Raji (cell line): ENCODE data around the gene FKBP6.
"Not testable (repeated sequence)": the region's sequence is repeated elsewhere in the genome, so short reads cannot be mapped to it uniquely, and the experiment has no call there.

Experiments
- POLR2A ChIP-seq: IDR thresholded peaks from 2 replicates; pipeline ENCODE4 v1.6.1; 2011; ENCODE audit warnings: low read depth, low read length, control low read depth; ENCODE audit not compliant: insufficient read depth

The FKBP6 gene

GRCh38 chr7:73327922-73328321 lies at the start of gene FKBP6, which contains the start of gene TRIM50:
FKBP6 (plus strand) TSS chr7:73328161; CDS start chr7:73328429, 268 bp downstream.
TRIM50 (minus strand) TSS chr7:73328082; CDS start chr7:73324787, 3,295 bp downstream.
- not testable (repeated sequence) for TF ChIP-seq POLR2A

GRCh38 chr7:73303546-73303945 lies 24.4 kb upstream of the FKBP6 start:
- TF ChIP-seq POLR2A = no peak

GRCh38 chr7:73304071-73304470 lies 23.9 kb upstream of the FKBP6 start:
- TF ChIP-seq POLR2A = no peak

GRCh38 chr7:73307436-73307835 lies 20.5 kb upstream of the FKBP6 start:
- TF ChIP-seq POLR2A = no peak

GRCh38 chr7:73308074-73308664 lies 19.8 kb upstream of the FKBP6 start:
- no peak for TF ChIP-seq POLR2A

- TF ChIP-seq POLR2A = peak; percentile 78
Measured at GRCh38 chr7:73308665-73309214, 19.2 kb upstream of the FKBP6 start, which contains the start of gene NSUN5. NSUN5 (minus strand) TSS chr7:73308826; CDS start chr7:73308790, 36 bp downstream.

- no peak for TF ChIP-seq POLR2A
Measured at GRCh38 chr7:73312831-73313520, 15.0 kb upstream of the FKBP6 start.

GRCh38 chr7:73313521-73313906 lies 14.4 kb upstream of the FKBP6 start:
- no peak for TF ChIP-seq POLR2A

- no peak for TF ChIP-seq POLR2A
Measured at GRCh38 chr7:73314271-73314670, 13.7 kb upstream of the FKBP6 start.

- no peak for TF ChIP-seq POLR2A
Measured at GRCh38 chr7:73316521-73316920, 11.4 kb upstream of the FKBP6 start.

GRCh38 chr7:73328696-73329095 lies 735 bp downstream of the FKBP6 start:
- TF ChIP-seq POLR2A = no peak

GRCh38 chr7:73329861-73330581 lies 2.1 kb downstream of the FKBP6 start:
- TF ChIP-seq POLR2A = no peak

GRCh38 chr7:73330772-73331171 lies 2.8 kb downstream of the FKBP6 start:
- no peak for TF ChIP-seq POLR2A

GRCh38 chr7:73332447-73332846 lies 4.5 kb downstream of the FKBP6 start:
- TF ChIP-seq POLR2A = no peak

GRCh38 chr7:73338321-73338720 lies 10.4 kb downstream of the FKBP6 start:
- TF ChIP-seq POLR2A = no peak
